ENCODE measurements around the gene TRIM44.

TRIM44 gene

GRCh38 chr11:35864131-35864530 is 201.6 kb downstream of the TRIM44 start:
- no peak for DNase-seq

- no peak for DNase-seq
These were observed 204.0 kb downstream of the TRIM44 start for GRCh38 chr11:35866601-35867000.
